HUDEP-2 (cell line): Measurements from ENCODE around the gene PIP5K1B.
A peak's percentile ranks its signal among the peaks of the same experiment; 100 is the strongest.
"Not testable (repeated sequence)": the region's sequence is repeated elsewhere in the genome, so short reads cannot be mapped to it uniquely, and the experiment has no call there.

ENCODE experiments used
- DNase-seq, 76 experiments: peaks; one replicate each; lab custom pipeline; 2025; ENCODE audit not compliant: unreplicated experiment in 76 of 76; lab: John Stamatoyannopoulos, UW

The PIP5K1B gene

GRCh38 chr9:68704814-68705530, at the start of gene PIP5K1B:
Gene PIP5K1B (plus strand): TSS chr9:68705240. CDS start chr9:68822615, 117,375 bp downstream.
- peak in 74 of 76 experiments; percentile 31 to 86 (median 73) for DNase-seq

- no peak for DNase-seq
Measured at GRCh38 chr9:68664036-68664435, 41.0 kb upstream of the PIP5K1B start.

- peak in 1 of 76 experiments; percentile 8 for DNase-seq
Measured at GRCh38 chr9:68668127-68668526, 36.9 kb upstream of the PIP5K1B start.

GRCh38 chr9:68669218-68669617, 35.8 kb upstream of the PIP5K1B start:
- DNase-seq = no peak

GRCh38 chr9:68672215-68672614, 32.8 kb upstream of the PIP5K1B start:
- DNase-seq = no peak

GRCh38 chr9:68672625-68673024, 32.4 kb upstream of the PIP5K1B start:
- DNase-seq = peak in 2 of 76 experiments; percentile 1 to 12

- peak in 14 of 76 experiments; percentile 1 to 45 (median 20) for DNase-seq
Measured at GRCh38 chr9:68678430-68678829, 26.6 kb upstream of the PIP5K1B start.

GRCh38 chr9:68683433-68683832, 21.6 kb upstream of the PIP5K1B start:
- DNase-seq = no peak

- no peak for DNase-seq
Measured at GRCh38 chr9:68685213-68685612, 19.8 kb upstream of the PIP5K1B start.

- peak in 36 of 76 experiments; percentile 5 to 66 (median 30) for DNase-seq
Measured at GRCh38 chr9:68685770-68686169, 19.3 kb upstream of the PIP5K1B start.

GRCh38 chr9:68690088-68690487, 15.0 kb upstream of the PIP5K1B start:
- peak in 2 of 76 experiments; percentile 5 to 6 for DNase-seq

GRCh38 chr9:68692519-68692918, 12.5 kb upstream of the PIP5K1B start:
- no peak for DNase-seq

- no peak for DNase-seq
Measured at GRCh38 chr9:68694125-68694524, 10.9 kb upstream of the PIP5K1B start.

GRCh38 chr9:68697851-68698250, 7.2 kb upstream of the PIP5K1B start:
- no peak for DNase-seq

- peak in 12 of 76 experiments; percentile 8 to 49 (median 14) for DNase-seq
Measured at GRCh38 chr9:68698943-68699509, 6.0 kb upstream of the PIP5K1B start.

- not testable (repeated sequence) for DNase-seq
Measured at GRCh38 chr9:68699625-68700024, 5.4 kb upstream of the PIP5K1B start.

GRCh38 chr9:68702493-68702892, 2.5 kb upstream of the PIP5K1B start:
- DNase-seq = no peak

GRCh38 chr9:68703672-68704071, 1.4 kb upstream of the PIP5K1B start:
- DNase-seq = no peak

- no peak for DNase-seq
Measured at GRCh38 chr9:68704498-68704813, 584 bp upstream of the PIP5K1B start.

- DNase-seq = peak in 35 of 76 experiments; percentile 14 to 61 (median 44)
Measured at GRCh38 chr9:68705531-68706362, 707 bp downstream of the PIP5K1B start.
